Mucosa of rectum (tissue), 2 donors: ENCODE measurements around the gene PLEKHO1.
"Not testable (repeated sequence)": the region's sequence is repeated elsewhere in the genome, so short reads cannot be mapped to it uniquely, and the experiment has no call there.

Experiments used
- H3K27ac ChIP-seq, 2 donors: one replicate each; pipeline ENCODE4 v1.7.0; 2013; ENCODE audit warnings: inconsistent platforms in 2 of 2, low read depth in 2 of 2, low read length in 2 of 2
- H3K27me3 ChIP-seq, 2 donors: one replicate each; pipeline ENCODE4 v1.7.0; 2013; ENCODE audit warnings: low read length in 2 of 2; ENCODE audit not compliant: control insufficient read depth in 2 of 2, insufficient read depth in 2 of 2
- H3K36me3 ChIP-seq, 2 donors: one replicate each; pipeline ENCODE4 v1.7.0; 2013; ENCODE audit warnings: low read length in 2 of 2; ENCODE audit not compliant: control insufficient read depth in 2 of 2, insufficient read depth in 2 of 2
- H3K4me1 ChIP-seq, 2 donors: one replicate each; pipeline ENCODE4 v1.7.0; 2013; ENCODE audit warnings: low read length in 2 of 2, mild to moderate bottlenecking in 1 of 2; ENCODE audit not compliant: control insufficient read depth in 2 of 2, insufficient read depth in 2 of 2
- H3K4me3 ChIP-seq, 2 donors: one replicate each; pipeline ENCODE4 v1.7.0; 2013; ENCODE audit warnings: low read length in 2 of 2
- H3K9ac ChIP-seq, 2 donors: one replicate each; pipeline ENCODE4 v1.7.0; 2013; ENCODE audit warnings: low read length in 2 of 2, low read depth in 1 of 2, mild to moderate bottlenecking in 1 of 2
- H3K9me3 ChIP-seq, 2 donors: one replicate each; pipeline ENCODE4 v1.7.0; 2013; ENCODE audit warnings: low read length in 2 of 2; ENCODE audit not compliant: control insufficient read depth in 2 of 2
- donor health status: healthy.
- donor health status: Normal muscosa, but diverticular disease.

Gene PLEKHO1

GRCh38 chr1:150127464-150127863, 22.3 kb upstream of the PLEKHO1 start:
- Histone ChIP-seq H3K4me3 (no peak overlapping the region), H3K9me3 (no peaks in the 10 kb centered on the region), H3K27me3 (no peaks in the 10 kb centered on the region), H3K4me1 (no peaks in the 10 kb centered on the region), H3K27ac (no peak overlapping the region), H3K9ac (no peak overlapping the region), H3K36me3 (no peaks in the 10 kb centered on the region)

DNA sequence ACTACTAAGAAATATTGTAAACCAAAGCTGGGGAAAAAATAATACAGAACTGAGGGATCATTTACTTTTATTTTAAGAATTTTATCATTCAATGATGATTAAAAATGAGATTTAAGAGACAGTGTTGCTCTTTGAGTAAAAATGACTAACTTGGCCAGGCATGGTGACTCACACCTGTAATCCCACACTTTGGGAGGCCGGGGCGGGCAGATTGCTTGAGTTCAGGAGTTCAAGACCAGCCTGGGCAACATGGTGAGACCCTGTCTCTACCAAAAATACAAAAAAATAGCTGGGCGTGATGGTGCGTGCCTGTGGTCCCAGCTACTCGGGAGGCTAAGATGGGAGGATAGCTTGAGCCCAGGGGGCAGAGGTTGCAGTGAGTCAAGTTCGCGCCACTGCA, 21.8 kb upstream of the PLEKHO1 start:
- Histone ChIP-seq H3K9me3 (no peaks in the 10 kb centered on the region), H3K36me3 (no peaks in the 10 kb centered on the region), H3K27ac (no peak overlapping the region), H3K27me3 (no peaks in the 10 kb centered on the region), H3K4me3 (no peak overlapping the region), H3K9ac (no peak overlapping the region), H3K4me1 (no peaks in the 10 kb centered on the region)

- Histone ChIP-seq H3K4me1 (no peaks in the 10 kb centered on the region), H3K9ac (no peak overlapping the region), H3K27ac (no peak overlapping the region), H3K27me3 (no peaks in the 10 kb centered on the region), H3K9me3 (no peaks in the 10 kb centered on the region), H3K4me3 (no peak overlapping the region), H3K36me3 (no peaks in the 10 kb centered on the region)
Measured at GRCh38 chr1:150132372-150132771, 17.3 kb upstream of the PLEKHO1 start.

GRCh38 chr1:150134537-150134936, 15.2 kb upstream of the PLEKHO1 start:
- H3K4me1 ChIP-seq: no peaks in the 10 kb centered on the region
- H3K27me3 ChIP-seq: no peaks in the 10 kb centered on the region
- H3K27ac ChIP-seq: no peak overlapping the region
- H3K36me3 ChIP-seq: no peaks in the 10 kb centered on the region
- H3K9ac ChIP-seq: no peak overlapping the region
- no peaks in the 10 kb centered on the region for H3K9me3 ChIP-seq
- H3K4me3 ChIP-seq: no peak overlapping the region

DNA sequence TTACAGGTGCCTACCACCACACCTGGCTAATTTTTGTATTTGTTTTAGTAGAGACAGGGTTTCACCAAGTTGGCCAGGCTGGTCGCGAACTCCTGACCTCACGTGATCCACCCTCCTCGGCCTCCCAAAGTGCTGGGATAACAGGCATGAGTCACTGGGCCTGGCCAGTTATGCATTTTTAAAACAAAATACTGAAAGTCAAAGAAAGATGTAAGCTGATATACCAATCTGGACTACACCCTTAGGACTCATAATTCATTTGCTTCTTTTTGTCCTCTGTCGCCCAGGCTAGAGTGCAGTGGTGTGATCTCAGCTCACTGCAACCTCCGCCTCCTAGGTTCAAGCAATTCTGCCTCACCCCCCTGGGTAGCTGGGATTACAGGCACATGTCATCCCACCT, 14.3 kb upstream of the PLEKHO1 start:
- not testable (repeated sequence) for H3K27me3 ChIP-seq, H3K9ac ChIP-seq

GRCh38 chr1:150138044-150138443, 11.7 kb upstream of the PLEKHO1 start:
- Histone ChIP-seq H3K36me3 (peaks cover 0 to 2% of the 10 kb centered on the region in 2 donors), H3K4me3 (no peak overlapping the region), H3K27ac (no peak overlapping the region), H3K9ac (no peak overlapping the region), H3K9me3 (no peaks in the 10 kb centered on the region), H3K4me1 (no peaks in the 10 kb centered on the region), H3K27me3 (no peaks in the 10 kb centered on the region)

More for the DNA sequence above, 14.3 kb upstream of the PLEKHO1 start:
- H3K4me1 ChIP-seq, H3K4me3 ChIP-seq, H3K27ac ChIP-seq, H3K36me3 ChIP-seq, H3K9me3 ChIP-seq: not testable (repeated sequence)

DNA sequence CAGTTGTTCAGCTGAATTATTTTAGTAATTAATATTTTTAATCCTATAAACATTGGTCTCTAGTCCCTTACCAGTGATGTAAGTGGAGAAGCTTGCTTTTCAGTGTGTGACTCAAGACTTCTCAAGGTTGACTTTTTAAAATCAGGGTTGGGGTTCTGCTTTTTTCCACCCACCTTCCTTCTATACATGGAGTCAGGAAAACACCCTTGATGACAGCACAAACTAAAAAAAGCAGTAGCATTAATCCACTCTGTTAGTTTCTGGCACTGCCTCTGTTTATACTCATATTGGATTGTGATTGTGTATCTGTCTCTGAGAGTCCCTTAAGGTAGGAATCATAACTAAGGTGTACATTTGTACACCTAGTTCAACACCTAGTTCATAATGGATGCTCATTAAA, 8.3 kb upstream of the PLEKHO1 start:
- Histone ChIP-seq H3K9ac (no peak overlapping the region), H3K4me3 (no peak overlapping the region), H3K27me3 (no peaks in the 10 kb centered on the region), H3K4me1 (no peaks in the 10 kb centered on the region), H3K36me3 (peaks cover 0 to 2% of the 10 kb centered on the region in 2 donors), H3K27ac (no peak overlapping the region), H3K9me3 (no peaks in the 10 kb centered on the region)

DNA sequence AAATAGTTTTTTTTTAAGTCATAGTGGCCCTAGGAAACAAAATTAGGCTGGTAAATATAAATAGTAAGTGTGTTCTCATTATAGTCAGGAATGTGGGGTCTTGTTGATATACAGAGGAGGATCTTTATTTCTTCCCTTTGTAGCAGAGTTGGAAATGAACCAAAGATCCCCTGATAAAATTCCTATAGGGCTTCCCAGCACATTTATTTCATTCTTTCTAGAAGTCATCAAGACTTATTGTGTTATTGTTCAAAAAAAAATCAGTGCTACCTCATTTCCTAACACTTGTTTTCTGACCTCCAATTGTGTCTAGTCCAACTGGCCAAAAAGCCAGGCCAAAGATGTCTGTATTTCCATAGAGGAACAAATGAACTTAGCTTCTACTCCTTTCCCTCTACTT, 7.6 kb upstream of the PLEKHO1 start:
- peaks cover 0 to 2% of the 10 kb centered on the region in 2 donors for H3K36me3 ChIP-seq
- H3K4me3 ChIP-seq: no peak overlapping the region
- no peak overlapping the region for H3K9ac ChIP-seq
- no peaks in the 10 kb centered on the region for H3K27me3 ChIP-seq
- no peak overlapping the region for H3K27ac ChIP-seq
- no peaks in the 10 kb centered on the region for H3K4me1 ChIP-seq
- H3K9me3 ChIP-seq: no peaks in the 10 kb centered on the region

- H3K27me3 ChIP-seq: no peaks in the 10 kb centered on the region
- no peaks in the 10 kb centered on the region for H3K9me3 ChIP-seq
- H3K27ac ChIP-seq: no peak overlapping the region
- H3K4me3 ChIP-seq: no peak overlapping the region
- peaks cover 0 to 2% of the 10 kb centered on the region in 2 donors for H3K4me1 ChIP-seq
- H3K36me3 ChIP-seq: peaks cover 0 to 2% of the 10 kb centered on the region in 2 donors
- H3K9ac ChIP-seq: no peak overlapping the region
Measured at GRCh38 chr1:150144606-150145005, 5.1 kb upstream of the PLEKHO1 start.

DNA sequence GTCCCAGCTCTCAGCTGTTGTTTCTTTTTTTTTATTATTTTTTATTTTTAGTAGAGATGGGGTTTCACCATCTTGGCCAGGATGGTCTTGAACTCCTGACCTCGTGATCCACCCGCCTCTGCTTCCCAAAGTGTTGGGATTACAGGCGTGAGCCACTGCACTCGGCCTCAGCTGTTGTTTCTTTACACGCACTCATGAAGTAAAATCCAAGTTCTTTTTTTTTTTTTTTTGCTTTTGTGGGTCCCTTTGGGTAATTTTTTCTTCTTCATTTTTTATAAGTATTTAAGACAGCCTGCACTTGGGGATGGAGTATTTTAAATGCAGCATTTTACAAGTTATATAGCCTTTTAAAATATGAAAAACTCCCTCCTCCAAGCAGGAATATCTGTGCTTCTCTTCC, 3.7 kb upstream of the PLEKHO1 start:
- H3K9me3 ChIP-seq, H3K4me1 ChIP-seq, H3K9ac ChIP-seq, H3K4me3 ChIP-seq, H3K27me3 ChIP-seq, H3K36me3 ChIP-seq, H3K27ac ChIP-seq: not testable (repeated sequence)
